ENCODE data around the gene FBLN1. TPM values are rescaled to one million over a fixed set of nuclear protein-coding genes. Genes with fewer than 3 reads are reported as not detected.

Gene FBLN1
- total RNA-seq, 1 experiment from 2014 or later = 23.4 TPM

DNA sequence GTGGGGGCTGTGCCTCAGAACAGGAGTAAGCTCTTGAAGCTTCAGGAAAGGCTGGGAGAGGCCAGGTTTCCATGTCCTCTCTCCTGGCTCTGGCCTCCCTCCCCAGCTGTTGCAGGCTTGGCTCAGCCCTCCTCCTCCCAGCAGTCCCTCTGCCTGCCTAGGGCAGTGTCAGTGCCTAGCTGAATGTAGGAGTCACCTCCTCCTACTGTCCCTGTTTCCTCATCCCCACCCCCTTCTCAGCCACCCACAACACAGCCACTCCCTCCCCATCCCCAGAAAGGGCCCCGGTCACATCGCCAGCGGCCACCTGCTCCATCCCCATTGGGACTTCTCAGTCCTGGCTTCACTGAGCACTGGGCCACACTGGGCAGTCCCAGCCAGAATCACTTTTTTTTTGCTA, 2.9 kb upstream of the FBLN1 start:
- no peak overlapping the region for H3K27ac ChIP-seq (ENCODE audit: low read depth, low read length)
- peaks cover 5 to 24% of the 10 kb centered on the region in 2 experiments; a peak in 3 of 4 replicates for H3K4me1 ChIP-seq (ENCODE audit: control insufficient read depth in 1 of 2, insufficient read depth in 2 of 2, low read length in 2 of 2)
- H3K27me3 ChIP-seq (ENCODE audit: insufficient read depth, low read length) = no peaks in the 10 kb centered on the region
- H4K20me1 ChIP-seq (ENCODE audit: insufficient read depth) = no peaks in the 10 kb centered on the region
- no peaks in the 10 kb centered on the region for H3K9me2 ChIP-seq (ENCODE audit: insufficient read depth)
- RAD21 ChIA-PET (ENCODE audit: low non-redundant PET in 1 of 2, low total read pairs in 2 of 2, uncharacterized antibody in 2 of 2, unreplicated experiment in 2 of 2) = no interaction called here
- H3K9me3 ChIP-seq (ENCODE audit: control insufficient read depth in 1 of 2, insufficient read depth in 1 of 2, low read depth in 1 of 2, low read length in 2 of 2) = no peaks in the 10 kb centered on the region
- CTCF ChIA-PET = no interaction called here
- BruUV-seq (replicated peaks) = no TSS peak
- H3K4me2 ChIP-seq (ENCODE audit: low read length) = no peak overlapping the region
- no peaks in the 10 kb centered on the region for H3K79me2 ChIP-seq (ENCODE audit: insufficient read depth, low read length)
- no peak overlapping the region for H3K9ac ChIP-seq (ENCODE audit: low read length)
- H3K4me3 ChIP-seq (replicated peaks in 1 of 2; ENCODE audit: low read depth in 1 of 2, low read length in 2 of 2) = no peak overlapping the region
- H2AFZ ChIP-seq (ENCODE audit: low read depth, low read length, poor library complexity, severe bottlenecking) = no peak overlapping the region
- intact Hi-C loops (cut with micrococcal nuclease) = no loop called here
- ATAC-seq (no peak), DNase-seq (ENCODE audit: low read depth, low spot score) (no peak)
- no peaks in the 10 kb centered on the region for H3K36me3 ChIP-seq (ENCODE audit: control insufficient read depth in 1 of 2, insufficient read depth in 2 of 2, low read length in 2 of 2)
- TF ChIP-seq SIN3A (IDR thresholded peaks at IDR 0.05; ENCODE audit: low read depth) = no peak
- TF ChIP-seq EZH2phosphoT487 (IDR thresholded peaks at IDR 0.05; ENCODE audit: borderline replicate concordance) = no peak
- no peak for TF ChIP-seq ZNF274 (IDR thresholded peaks at IDR 0.05; ENCODE audit: low read depth, low read length)
- TF ChIP-seq FOSL1 (IDR thresholded peaks at IDR 0.05; ENCODE audit: low read depth) = no peak
- TF ChIP-seq EZH2 (IDR thresholded peaks at IDR 0.05) = no peak
- no peak for TF ChIP-seq YY1 (IDR thresholded peaks at IDR 0.05; ENCODE audit: extremely low read depth, insufficient replicate concordance, low read depth, low read length)
- TF ChIP-seq, protein P1, sequence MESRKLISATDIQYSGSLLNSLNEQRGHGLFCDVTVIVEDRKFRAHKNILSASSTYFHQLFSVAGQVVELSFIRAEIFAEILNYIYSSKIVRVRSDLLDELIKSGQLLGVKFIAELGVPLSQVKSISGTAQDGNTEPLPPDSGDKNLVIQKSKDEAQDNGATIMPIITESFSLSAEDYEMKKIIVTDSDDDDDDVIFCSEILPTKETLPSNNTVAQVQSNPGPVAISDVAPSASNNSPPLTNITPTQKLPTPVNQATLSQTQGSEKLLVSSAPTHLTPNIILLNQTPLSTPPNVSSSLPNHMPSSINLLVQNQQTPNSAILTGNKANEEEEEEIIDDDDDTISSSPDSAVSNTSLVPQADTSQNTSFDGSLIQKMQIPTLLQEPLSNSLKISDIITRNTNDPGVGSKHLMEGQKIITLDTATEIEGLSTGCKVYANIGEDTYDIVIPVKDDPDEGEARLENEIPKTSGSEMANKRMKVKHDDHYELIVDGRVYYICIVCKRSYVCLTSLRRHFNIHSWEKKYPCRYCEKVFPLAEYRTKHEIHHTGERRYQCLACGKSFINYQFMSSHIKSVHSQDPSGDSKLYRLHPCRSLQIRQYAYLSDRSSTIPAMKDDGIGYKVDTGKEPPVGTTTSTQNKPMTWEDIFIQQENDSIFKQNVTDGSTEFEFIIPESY (IDR thresholded peaks at IDR 0.05; ENCODE audit: extremely low read depth, insufficient replicate concordance, low read length) = no peak
- TF ChIP-seq MAX (IDR thresholded peaks at IDR 0.05) = no peak
- TF ChIP-seq ELF1 (IDR thresholded peaks at IDR 0.05; ENCODE audit: borderline replicate concordance, low read depth) = no peak
- TF ChIP-seq POLR2AphosphoS5 (IDR thresholded peaks at IDR 0.05; ENCODE audit: low read depth, low read length) = no peak
- no peak for TF ChIP-seq SP1 (IDR thresholded peaks at IDR 0.05; ENCODE audit: low read depth)
- no peak for TF ChIP-seq EGR1 (IDR thresholded peaks at IDR 0.05; ENCODE audit: low read depth)
- TF ChIP-seq, protein P2, sequence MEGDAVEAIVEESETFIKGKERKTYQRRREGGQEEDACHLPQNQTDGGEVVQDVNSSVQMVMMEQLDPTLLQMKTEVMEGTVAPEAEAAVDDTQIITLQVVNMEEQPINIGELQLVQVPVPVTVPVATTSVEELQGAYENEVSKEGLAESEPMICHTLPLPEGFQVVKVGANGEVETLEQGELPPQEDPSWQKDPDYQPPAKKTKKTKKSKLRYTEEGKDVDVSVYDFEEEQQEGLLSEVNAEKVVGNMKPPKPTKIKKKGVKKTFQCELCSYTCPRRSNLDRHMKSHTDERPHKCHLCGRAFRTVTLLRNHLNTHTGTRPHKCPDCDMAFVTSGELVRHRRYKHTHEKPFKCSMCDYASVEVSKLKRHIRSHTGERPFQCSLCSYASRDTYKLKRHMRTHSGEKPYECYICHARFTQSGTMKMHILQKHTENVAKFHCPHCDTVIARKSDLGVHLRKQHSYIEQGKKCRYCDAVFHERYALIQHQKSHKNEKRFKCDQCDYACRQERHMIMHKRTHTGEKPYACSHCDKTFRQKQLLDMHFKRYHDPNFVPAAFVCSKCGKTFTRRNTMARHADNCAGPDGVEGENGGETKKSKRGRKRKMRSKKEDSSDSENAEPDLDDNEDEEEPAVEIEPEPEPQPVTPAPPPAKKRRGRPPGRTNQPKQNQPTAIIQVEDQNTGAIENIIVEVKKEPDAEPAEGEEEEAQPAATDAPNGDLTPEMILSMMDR (IDR thresholded peaks at IDR 0.05 in 2 of 3, conservative IDR thresholded peaks at IDR 0.05 in 1 of 3; ENCODE audit: borderline replicate concordance in 1 of 3, insufficient read depth in 1 of 3, low read depth in 2 of 3, low read length in 2 of 3) = no peak
- TF ChIP-seq TCF7L2 (IDR thresholded peaks at IDR 0.05; ENCODE audit: borderline replicate concordance, extremely low read depth, insufficient read depth, insufficient read length) = no peak
- no peak for TF ChIP-seq POLR2A (IDR thresholded peaks at IDR 0.05; ENCODE audit: borderline replicate concordance, extremely low read depth, insufficient read depth, insufficient read length)
- TF ChIP-seq JUND (IDR thresholded peaks at IDR 0.05) = no peak
- TF ChIP-seq CBX3 (IDR thresholded peaks at IDR 0.05; ENCODE audit: low read depth) = no peak
- no peak for TF ChIP-seq RAD21 (IDR thresholded peaks at IDR 0.05; ENCODE audit: low read depth)
- POLR2A ChIA-PET = no interaction called here

Measured in HCT116 (cell line).